Urinary bladder (tissue), 4 donors: ENCODE data around the gene ITGA5. TPM values are rescaled to one million over a fixed set of nuclear protein-coding genes. Genes with fewer than 3 reads are reported as not detected.
A peak's percentile ranks its signal among the peaks of the same experiment; 100 is the strongest.

Source experiments
- DNase-seq: peaks from one replicate; pipeline ENCODE4 v3.0.0-alpha.2; 2015; ENCODE audit errors: extremely low spot score
- H3K27ac ChIP-seq: one replicate; pipeline ENCODE4 v1.5.1; 2013; ENCODE audit warnings: low read depth, mild to moderate bottlenecking, moderate library complexity
- H3K36me3 ChIP-seq: one replicate; pipeline ENCODE4 v1.6.1; 2013; ENCODE audit warnings: mild to moderate bottlenecking, moderate library complexity; ENCODE audit not compliant: insufficient read depth
- H3K4me1 ChIP-seq: one replicate; pipeline ENCODE4 v1.6.1; 2013; ENCODE audit warnings: mild to moderate bottlenecking, moderate library complexity; ENCODE audit not compliant: insufficient read depth
- H3K4me3 ChIP-seq: one replicate; pipeline ENCODE4 v1.5.1; 2013; ENCODE audit warnings: low read depth, low read length
- WGBS: extraction: QIAGEN DNeasy Blood & Tissue Kit; methylation state at CpG from one replicate; pipeline ENCODE4 v1.1.7; 2013; 5-methylcytosine and 5-hydroxymethylcytosine counted together
- polyA plus RNA-seq: library from polyadenylated mRNA; stranded (reverse); fragments of 200-250 nt; gene quantifications from one replicate; pipeline ENCODE4 v1.2.3, GENCODE V29; 2013
- total RNA-seq: library from RNA; depleted of rRNA; stranded (reverse); fragments of >200 nt; gene quantifications from one replicate; pipeline ENCODE4 v1.2.3, GENCODE V29; 2014
- donor health status: healthy with polysubstance abuse.
- donor health status: healthy.

The ITGA5 gene
- total and polyA plus RNA-seq, 2 donors: 139 to 702 TPM

GRCh38 chr12:54442099-54442498 lies 23.0 kb upstream of the ITGA5 start:
- H3K27ac ChIP-seq: no peak overlapping the region
- no peaks in the 10 kb centered on the region for H3K36me3 ChIP-seq
- H3K4me3 ChIP-seq: no peak overlapping the region
- no peaks in the 10 kb centered on the region for H3K4me1 ChIP-seq
- no peak for DNase-seq
- 19% methylated on average over 2 of the region's 2 CpGs for WGBS

DNA sequence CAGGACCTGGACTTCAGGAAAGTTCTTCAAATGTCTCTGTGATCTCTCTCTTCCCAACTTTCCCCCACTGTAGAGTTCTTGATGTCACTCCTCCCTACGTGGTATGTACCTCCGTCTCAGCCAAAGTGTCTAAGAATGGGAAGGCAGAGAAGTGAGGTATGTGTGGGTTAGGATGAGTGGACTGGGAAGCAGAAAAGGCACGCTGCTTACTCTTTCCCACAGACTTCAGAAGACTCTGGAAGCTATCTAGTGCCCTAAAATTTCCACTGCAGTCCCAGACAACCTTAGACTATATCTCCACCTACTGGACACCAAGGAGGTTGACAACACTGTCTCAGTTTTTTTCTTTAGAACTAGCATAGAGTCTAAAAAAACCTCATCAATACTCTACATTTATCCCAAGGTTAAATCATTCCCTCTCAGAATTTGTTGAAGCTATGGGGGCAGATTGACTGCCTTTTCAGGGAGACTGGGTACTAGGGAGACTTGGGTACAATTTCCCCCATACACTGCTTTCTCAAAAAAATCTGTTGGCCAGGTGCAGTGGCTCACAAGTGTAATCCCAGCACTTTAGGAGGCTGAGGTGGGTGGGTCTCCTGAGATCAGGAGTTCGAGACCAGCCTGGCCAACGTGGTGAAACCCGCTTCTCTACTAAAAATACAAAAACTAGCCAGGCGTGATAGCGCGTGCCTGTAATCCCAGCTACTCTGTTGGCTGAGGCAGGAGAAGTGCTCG lies 20.6 kb upstream of the ITGA5 start:
- 39% methylated on average over 10 of the region's 10 CpGs for WGBS
- Histone ChIP-seq H3K36me3 (no peaks in the 10 kb centered on the region), H3K4me3 (no peak overlapping the region), H3K4me1 (no peaks in the 10 kb centered on the region), H3K27ac (no peak overlapping the region)
- no peak for DNase-seq

GRCh38 chr12:54439096-54439495 lies 20.0 kb upstream of the ITGA5 start:
- WGBS: 69% methylated on average over 1 of the region's 1 CpG
- no peak overlapping the region for H3K4me3 ChIP-seq
- no peak for DNase-seq
- no peaks in the 10 kb centered on the region for H3K4me1 ChIP-seq
- H3K36me3 ChIP-seq: no peaks in the 10 kb centered on the region
- H3K27ac ChIP-seq: no peak overlapping the region

DNA sequence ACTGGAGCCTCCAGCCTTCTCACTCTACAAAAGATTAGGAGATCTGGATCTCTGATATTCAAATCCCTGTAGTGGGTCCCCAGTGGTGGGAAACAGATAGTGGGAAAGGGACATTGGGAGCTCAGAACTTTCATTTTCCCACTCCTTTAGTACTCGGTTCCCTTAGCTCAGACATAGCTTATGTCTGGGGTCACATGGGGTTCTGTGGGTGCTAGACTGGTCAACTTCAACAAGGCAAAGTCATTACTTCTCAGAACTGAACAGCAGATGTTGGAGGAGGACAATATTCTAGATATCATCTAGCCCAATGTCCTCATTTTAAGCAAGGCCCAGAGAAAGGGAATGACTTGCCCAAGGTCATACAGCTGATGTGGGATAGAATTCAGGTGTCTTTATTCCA lies 19.5 kb upstream of the ITGA5 start:
- Histone ChIP-seq H3K4me1 (no peaks in the 10 kb centered on the region), H3K27ac (no peak overlapping the region), H3K36me3 (no peaks in the 10 kb centered on the region), H3K4me3 (no peak overlapping the region)
- no peak for DNase-seq
- WGBS: 70% methylated on average over 1 of the region's 1 CpG

DNA sequence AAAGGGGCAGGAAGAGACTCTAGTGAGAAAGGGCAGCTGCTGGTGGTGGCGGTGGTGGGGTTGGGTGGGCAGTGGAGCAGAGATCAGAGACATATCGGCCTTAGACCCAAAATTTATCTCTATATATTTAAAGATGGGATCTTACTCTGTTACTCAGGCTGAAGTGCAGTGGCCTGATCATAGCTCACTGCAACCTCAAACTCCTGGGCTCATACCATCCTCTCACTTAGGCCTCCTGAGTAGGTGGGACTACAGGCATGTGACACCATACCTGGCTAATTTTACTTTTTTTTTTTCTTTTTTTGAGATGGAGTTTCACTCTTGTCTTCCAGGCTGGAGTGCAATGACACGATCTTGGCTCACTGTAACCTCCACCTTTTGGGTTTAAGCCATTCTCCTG lies 18.6 kb upstream of the ITGA5 start:
- no peak overlapping the region for H3K27ac ChIP-seq
- H3K4me3 ChIP-seq: no peak overlapping the region
- H3K36me3 ChIP-seq: no peaks in the 10 kb centered on the region
- no peaks in the 10 kb centered on the region for H3K4me1 ChIP-seq
- 77% methylated on average over 3 of the region's 3 CpGs for WGBS
- DNase-seq: no peak

DNA sequence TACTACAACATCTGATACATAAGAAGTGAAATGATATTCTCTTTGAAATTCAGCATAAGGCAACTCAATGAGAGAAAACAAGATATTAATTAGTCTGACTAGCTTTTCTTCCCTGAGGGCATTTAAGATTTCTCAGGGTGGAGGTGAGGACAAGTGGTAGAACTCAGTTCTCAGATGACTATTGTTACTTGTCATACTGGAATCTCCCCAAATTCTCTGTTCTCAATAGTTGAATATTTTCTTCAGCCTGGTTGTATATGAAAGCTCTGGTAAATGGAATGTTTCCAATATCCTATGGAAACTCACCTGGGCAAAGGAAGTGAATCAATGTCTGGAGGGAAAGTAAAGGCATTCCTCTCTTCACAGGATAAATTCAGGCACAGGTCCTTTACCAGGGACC lies 18.2 kb upstream of the ITGA5 start:
- Histone ChIP-seq H3K4me1 (no peaks in the 10 kb centered on the region), H3K27ac (no peak overlapping the region)

GRCh38 chr12:54432815-54433164 lies 13.7 kb upstream of the ITGA5 start:
- WGBS: 64% methylated on average over 4 of the region's 4 CpGs
- H3K4me3 ChIP-seq: no peak overlapping the region
- H3K36me3 ChIP-seq: no peaks in the 10 kb centered on the region
- H3K4me1 ChIP-seq: peaks cover 4% of the 10 kb centered on the region
- peak overlapping the region; percentile 28 for H3K27ac ChIP-seq
- no peak for DNase-seq

More for the DNA sequence above, 18.2 kb upstream of the ITGA5 start:
- no peak overlapping the region for H3K4me3 ChIP-seq
- no peaks in the 10 kb centered on the region for H3K36me3 ChIP-seq
- no peak for DNase-seq

DNA sequence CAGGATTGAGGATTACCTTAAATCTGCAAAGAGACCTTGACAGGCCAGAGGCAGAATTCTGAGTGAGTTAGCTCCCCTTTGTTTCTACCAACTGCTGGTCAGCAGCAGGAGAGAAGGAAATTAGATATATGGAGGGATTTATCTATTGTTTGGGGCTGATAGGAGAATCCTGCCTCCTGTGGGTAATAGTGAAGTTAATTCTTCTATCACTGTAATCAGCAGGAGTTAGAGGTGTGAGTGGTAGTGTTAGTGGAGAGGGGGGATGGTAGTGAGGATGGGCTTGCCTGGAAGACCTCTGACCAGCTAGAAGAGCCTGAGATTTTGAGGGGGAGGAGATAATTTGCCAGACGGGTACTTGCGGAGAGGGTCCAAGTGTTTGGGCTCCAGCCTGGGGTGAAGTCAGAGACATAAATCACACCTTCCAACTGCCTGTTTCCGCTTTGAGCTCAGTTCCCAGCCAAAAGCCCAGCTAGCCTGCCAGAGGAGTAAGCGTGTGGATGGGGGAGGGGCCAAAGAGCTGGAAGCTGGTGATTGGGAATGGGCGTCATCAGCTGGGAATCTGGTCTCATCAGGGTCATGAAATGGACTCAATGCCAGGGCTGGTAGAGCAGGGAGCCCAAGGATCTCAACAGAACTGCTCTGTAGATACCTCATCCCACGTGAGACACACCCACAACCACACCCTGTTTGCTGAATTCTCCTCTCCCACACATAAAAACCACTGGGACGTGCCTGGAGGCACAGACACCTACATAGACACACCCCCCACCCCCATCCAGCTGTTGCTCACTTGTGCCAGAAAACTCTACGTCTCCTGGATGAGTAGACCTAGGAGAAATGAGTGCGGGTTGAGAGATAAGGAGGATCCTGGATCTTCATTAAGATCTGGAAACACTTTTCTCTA lies 13.1 kb upstream of the ITGA5 start:
- no peaks in the 10 kb centered on the region for H3K36me3 ChIP-seq
- DNase-seq: no peak
- peaks cover 4% of the 10 kb centered on the region for H3K4me1 ChIP-seq
- 15% methylated on average over 9 of the region's 9 CpGs for WGBS
- no peak overlapping the region for H3K27ac ChIP-seq
- H3K4me3 ChIP-seq: no peak overlapping the region

- Histone ChIP-seq H3K27ac (no peak overlapping the region), H3K4me3 (no peak overlapping the region)
Measured at GRCh38 chr12:54430471-54431069, 11.5 kb upstream of the ITGA5 start.

GRCh38 chr12:54429014-54429471 lies 10.0 kb upstream of the ITGA5 start:
- H3K36me3 ChIP-seq: no peaks in the 10 kb centered on the region
- H3K4me3 ChIP-seq: no peak overlapping the region
- no peak for DNase-seq
- 55% methylated on average over 3 of the region's 3 CpGs for whole genome bisulfite sequencing
- peak overlapping the region; percentile 4 for H3K27ac ChIP-seq
- peaks cover 4% of the 10 kb centered on the region for H3K4me1 ChIP-seq

More at GRCh38 chr12:54430471-54431069, 11.5 kb upstream of the ITGA5 start:
- Histone ChIP-seq H3K4me1 (peaks cover 4% of the 10 kb centered on the region), H3K36me3 (no peaks in the 10 kb centered on the region)
- no peak for DNase-seq
- WGBS: 73% methylated on average over 5 of the region's 5 CpGs

DNA sequence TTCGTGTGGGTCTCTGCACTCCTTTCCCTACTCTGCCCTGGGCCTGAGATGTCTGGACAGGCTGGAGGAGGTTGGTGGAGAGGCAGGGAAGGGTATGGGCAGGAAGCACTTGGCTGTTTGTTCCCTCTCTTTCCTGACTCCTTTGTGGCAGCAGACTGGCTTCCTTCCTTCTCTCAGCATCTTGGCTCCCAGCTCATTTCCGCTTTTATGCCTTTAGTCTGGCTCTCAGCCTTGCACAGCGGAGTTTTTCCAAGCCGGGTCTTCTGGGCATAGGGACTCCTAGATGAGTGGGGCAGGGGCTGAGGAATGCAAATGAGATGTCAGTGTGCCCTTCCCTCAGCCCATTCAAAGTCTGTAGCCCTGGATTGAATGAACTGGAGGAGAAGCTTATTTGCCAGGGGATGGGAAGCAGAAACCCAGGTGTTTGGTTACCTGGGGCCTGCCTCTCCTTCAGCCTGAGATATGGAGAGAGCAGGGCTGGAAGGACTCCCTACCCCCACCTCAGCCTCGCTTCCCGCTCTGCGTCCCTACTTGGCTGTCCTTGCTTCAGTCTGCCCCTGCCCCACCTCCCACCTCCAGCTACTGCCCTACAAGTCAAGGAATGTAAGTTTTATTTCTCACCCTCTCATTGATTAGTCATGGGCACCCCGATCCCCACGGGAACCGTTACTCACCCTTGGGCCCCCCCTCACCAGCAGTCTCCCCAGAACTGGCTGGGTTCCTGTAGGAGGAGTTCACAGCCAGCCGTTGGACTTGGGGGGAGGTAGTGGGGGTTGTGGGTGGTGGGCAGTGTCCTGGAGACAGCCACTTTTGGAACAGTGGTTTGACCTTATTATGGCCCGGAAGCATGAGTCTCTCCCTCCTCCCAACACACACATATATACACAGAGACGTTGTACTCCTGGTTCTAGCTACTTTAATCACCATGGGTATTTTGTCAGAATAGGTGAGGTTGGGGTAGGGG lies 9.3 kb upstream of the ITGA5 start:
- WGBS: 38% methylated on average over 13 of the region's 13 CpGs
- Histone ChIP-seq H3K4me3 (no peak overlapping the region), H3K36me3 (no peaks in the 10 kb centered on the region), H3K27ac (no peak overlapping the region), H3K4me1 (peaks cover 4% of the 10 kb centered on the region)
- DNase-seq: no peak

DNA sequence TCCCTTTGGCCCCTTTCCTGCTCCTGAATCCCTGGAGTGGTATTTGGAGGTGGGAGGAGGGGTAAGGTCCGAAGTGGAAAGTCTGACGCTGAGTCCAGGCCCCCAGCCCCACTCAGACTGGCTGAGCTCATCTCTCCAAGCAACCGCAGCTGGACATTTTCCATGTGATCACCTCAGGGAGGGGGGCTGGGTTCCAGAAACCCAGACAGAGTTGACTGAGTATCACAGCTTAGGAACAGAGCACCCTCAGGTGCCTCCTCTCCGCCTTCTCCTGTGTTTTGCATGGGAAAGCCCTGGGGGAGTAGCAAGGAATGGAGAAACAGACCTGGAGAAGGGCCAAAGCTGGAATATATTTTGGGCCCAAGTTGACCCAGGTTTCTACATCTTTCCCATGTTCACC lies 8.0 kb upstream of the ITGA5 start:
- peaks cover 4% of the 10 kb centered on the region for H3K4me1 ChIP-seq
- no peak for DNase-seq
- H3K36me3 ChIP-seq: no peaks in the 10 kb centered on the region
- 58% methylated on average over 4 of the region's 4 CpGs for WGBS
- no peak overlapping the region for H3K4me3 ChIP-seq
- no peak overlapping the region for H3K27ac ChIP-seq

DNA sequence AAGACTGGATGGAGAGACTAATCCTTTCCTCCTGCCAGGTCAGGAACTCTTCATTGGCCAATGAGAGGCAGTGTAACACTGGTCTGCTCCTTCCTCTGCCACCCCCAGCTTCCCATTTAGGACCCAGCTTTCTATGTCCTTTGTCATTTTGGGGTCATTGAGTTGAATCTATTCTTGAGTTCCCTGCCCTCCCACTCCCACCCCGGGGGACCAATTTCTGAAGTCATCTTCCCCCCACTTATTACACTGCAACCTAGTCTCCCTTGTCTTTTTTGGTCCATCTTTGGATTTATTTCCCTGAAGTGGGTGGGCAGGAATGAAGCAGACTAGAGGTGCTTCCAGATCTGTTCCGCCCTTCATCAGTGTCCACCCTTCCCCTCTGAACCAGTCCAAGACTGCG lies 7.6 kb upstream of the ITGA5 start:
- Histone ChIP-seq H3K27ac (no peak overlapping the region), H3K4me3 (no peak overlapping the region), H3K36me3 (no peaks in the 10 kb centered on the region), H3K4me1 (peaks cover 2% of the 10 kb centered on the region)
- WGBS: 83% methylated on average over 3 of the region's 3 CpGs
- no peak for DNase-seq
